ENCODE data around the gene OR9G4.

Gene OR9G4

GRCh38 chr11:56748597-56748996, at the start of gene OR9G4:
Gene OR9G4 (minus strand): TSS chr11:56748697. CDS start chr11:56743766, 4,931 bp downstream.
- no peak for DNase-seq

DNA sequence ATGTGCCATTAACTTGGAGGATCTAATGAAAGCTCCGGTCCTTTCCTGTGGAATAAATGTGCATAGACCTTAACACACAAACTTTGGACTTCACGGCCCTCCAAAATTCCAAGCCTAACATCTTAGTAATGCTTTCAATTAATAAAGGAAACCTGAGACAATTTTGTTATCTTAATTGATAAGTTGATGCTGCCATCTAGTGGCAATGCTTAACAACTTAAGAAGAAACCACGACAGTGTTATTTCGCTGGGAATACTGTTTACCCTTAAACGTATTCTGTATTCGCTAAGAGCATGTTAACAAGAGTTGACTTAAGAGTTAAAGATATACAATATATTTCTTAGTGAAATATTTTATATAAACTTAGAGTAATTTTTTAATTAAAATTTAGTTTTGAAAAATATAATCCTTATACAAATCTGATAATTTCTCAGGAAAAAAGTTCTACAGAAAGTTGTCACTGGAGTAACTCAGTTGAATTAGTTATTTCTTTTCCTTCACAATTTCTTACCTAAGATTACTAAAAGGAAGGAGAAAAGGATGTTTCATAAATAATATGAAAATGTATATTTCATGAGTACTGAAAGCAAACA, 35.0 kb upstream of the OR9G4 start:
- no peak for DNase-seq

- DNase-seq, result no peak
Measured at GRCh38 chr11:56782167-56782847, 33.8 kb upstream of the OR9G4 start.

DNA sequence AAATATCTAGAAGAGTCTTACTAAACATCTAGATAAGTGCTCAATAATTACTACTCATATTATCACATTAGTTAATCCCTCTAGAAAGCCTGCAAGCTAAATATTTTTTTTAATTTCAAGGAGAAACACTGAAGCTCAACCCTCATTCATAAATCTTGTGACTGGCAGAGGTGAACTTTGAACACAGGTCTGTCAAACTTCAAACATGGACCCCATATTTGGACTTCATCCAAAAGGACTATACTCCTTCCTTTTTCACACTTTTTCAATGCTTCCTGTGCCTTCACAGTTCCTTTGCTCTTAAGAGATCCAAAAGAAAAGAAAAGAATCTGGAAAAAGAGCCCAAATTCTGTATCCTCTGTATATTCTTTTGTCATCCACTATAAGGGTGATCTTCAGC, 28.3 kb upstream of the OR9G4 start:
- DNase-seq, result no peak

- no peak for DNase-seq
Measured at GRCh38 chr11:56764976-56765375, 16.5 kb upstream of the OR9G4 start.

DNA sequence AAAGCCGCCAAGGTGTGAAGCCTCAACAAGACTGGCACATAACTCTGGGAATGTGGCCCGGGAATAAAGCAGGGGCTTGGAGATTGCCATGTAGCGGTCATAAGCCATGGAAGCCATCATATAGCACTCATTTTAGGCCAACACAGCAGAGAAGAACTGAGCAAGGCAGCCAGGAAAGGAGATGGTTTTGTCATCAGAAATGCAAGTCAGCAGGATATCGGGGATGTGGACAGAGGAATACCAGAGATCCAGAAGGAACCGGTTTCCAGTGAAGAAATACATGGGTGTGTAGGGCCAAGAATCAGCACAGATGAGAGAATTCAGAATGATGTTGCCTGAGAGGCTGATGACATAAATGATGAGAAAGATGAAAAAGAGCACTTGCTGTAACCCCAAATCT, 3.0 kb upstream of the OR9G4 start:
- DNase-seq, result no peak

- DNase-seq, result no peak
Measured at GRCh38 chr11:56750190-56750589, 1.7 kb upstream of the OR9G4 start.

- DNase-seq, result no peak
Measured at GRCh38 chr11:56740886-56741285, 7.6 kb downstream of the OR9G4 start.

DNA sequence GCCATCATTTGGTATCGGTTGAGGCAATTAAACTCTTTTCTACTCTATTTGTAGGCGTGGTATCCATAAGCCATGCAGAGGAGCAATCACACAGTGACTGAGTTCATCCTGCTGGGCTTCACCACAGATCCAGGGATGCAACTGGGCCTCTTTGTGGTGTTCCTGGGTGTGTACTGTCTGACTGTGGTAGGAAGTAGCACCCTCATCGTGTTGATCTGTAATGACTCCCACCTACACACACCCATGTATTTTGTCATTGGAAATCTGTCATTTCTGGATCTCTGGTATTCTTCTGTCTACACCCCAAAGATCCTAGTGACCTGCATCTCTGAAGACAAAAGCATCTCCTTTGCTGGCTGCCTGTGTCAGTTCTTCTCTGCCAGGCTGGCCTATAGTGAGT, 8.4 kb downstream of the OR9G4 start:
- no peak for DNase-seq

DNA sequence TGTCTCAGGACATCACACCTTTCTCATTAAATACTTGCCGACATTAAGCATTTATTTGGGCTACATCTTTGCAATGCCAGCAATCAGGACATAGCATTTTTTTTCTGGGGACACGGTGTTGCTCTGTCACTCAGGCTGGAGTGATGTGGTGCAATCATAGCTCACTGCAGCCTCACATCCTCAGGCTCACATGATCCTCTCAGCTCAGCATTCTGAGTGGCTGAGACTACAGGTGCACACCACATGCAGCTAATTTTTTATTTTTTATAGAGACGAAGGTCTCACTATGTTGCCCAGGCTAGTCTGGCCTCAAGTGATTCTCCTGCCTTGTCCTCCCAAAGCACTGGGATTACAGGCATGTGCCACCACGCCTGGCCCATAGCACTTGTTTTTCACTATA, 28.0 kb downstream of the OR9G4 start:
- no peak for DNase-seq

DNA sequence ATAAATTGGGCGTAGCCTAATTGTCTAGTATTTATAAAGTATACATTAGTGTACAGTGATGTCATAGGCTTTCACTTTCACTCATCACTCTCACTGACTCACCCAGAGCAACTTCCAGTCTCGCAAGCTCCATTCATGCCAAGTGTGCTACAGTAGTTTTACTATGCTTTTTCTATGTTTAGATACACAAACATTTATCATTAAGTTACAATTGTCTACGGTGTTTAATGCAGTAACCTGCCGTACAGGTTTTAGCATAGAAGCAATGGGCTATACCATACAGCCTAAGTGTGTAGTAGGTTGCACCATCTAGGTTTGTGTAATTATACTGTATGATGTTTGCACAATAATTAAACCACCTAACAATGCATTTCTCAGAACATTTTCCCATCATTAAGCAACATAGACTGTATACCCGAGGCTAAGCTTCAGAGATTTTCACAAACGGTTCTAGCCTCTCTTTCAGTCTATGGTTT, 32.1 kb downstream of the OR9G4 start:
- DNase-seq, result no peak

GRCh38 chr11:56714206-56714605, 34.3 kb downstream of the OR9G4 start:
- DNase-seq, result no peak

GRCh38 chr11:56706486-56706885, 42.0 kb downstream of the OR9G4 start:
- no peak for DNase-seq

DNA sequence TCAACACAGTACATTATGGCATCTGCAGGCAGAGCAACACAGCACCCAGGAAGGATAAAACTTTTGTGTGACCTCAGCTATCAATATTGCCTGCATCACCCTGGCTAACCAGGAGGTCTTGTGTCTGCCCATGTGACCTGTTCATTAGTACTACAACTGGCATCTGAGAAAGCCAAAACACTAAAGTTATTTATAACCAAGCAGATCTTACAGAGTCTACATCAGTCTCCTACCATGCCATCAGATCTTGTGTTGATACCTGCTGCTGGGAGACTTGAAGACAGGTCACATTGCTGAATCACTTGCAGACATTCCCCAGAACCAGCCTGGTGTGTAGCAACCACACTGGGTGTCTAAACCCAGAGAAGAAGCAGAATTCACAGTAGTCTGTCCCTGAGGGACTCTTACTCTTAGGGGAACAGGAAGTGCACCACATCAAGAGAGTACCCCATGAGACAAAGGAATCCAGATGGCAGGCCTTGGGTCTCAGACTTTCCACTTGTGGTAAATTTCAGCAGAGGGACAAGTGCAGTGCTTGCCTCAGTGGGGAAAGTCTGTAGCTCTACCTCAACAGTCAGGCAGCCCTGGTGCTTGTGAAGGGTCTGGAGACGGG, 42.6 kb downstream of the OR9G4 start:
- DNase-seq, result no peak

- no peak for DNase-seq
Measured at GRCh38 chr11:56700914-56701485, 47.5 kb downstream of the OR9G4 start.

GRCh38 chr11:56700242-56700913, 48.1 kb downstream of the OR9G4 start:
- no peak for DNase-seq

DNA sequence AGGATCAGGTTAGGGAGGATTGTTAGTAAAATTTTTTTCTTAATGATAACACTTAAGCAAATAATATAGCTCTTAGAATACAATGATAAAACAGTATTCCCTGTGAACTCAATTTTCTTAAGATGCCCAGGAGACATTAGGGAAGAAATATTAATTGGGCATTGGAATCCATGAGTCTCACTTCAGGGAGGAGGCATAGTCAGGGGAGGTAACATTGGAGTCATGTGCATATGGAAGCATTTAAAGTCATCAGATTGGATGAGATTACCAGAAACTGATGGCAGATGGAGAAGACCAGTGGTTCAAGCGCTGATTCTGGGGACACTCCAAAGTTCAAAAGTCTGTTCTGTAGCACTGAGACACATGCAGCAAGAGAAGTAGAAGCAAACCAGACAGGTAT, 49.7 kb downstream of the OR9G4 start, which contains the start of gene OR9G1:
Gene OR9G1, plus strand, starts transcription at position 301 of the 400 bp plus-strand sequence. CDS start 1,293 bp downstream, outside the sequence.
- DNase-seq, result no peak

- no peak for DNase-seq
Measured at GRCh38 chr11:56693428-56693827, 55.1 kb downstream of the OR9G4 start.

All from activated CD4-positive, alpha-beta T cell treated with anti-CD3 and anti-CD28 coated beads, Interleukin-2, amount 50 U/mL, for 48 hours (primary cell).